HG02943 (cell line): Measurements from ENCODE around the gene GRID1.
A peak's percentile ranks its signal among the peaks of the same experiment; 100 is the strongest.

Experiments
- ATAC-seq: cut with Tn5 transposase; IDR thresholded peaks from one replicate; pipeline ENCODE4 v1.9.1; 2021; ENCODE audit warnings: mild to moderate bottlenecking, low read depth, moderate library complexity; ENCODE audit not compliant: unreplicated experiment

Gene GRID1

DNA sequence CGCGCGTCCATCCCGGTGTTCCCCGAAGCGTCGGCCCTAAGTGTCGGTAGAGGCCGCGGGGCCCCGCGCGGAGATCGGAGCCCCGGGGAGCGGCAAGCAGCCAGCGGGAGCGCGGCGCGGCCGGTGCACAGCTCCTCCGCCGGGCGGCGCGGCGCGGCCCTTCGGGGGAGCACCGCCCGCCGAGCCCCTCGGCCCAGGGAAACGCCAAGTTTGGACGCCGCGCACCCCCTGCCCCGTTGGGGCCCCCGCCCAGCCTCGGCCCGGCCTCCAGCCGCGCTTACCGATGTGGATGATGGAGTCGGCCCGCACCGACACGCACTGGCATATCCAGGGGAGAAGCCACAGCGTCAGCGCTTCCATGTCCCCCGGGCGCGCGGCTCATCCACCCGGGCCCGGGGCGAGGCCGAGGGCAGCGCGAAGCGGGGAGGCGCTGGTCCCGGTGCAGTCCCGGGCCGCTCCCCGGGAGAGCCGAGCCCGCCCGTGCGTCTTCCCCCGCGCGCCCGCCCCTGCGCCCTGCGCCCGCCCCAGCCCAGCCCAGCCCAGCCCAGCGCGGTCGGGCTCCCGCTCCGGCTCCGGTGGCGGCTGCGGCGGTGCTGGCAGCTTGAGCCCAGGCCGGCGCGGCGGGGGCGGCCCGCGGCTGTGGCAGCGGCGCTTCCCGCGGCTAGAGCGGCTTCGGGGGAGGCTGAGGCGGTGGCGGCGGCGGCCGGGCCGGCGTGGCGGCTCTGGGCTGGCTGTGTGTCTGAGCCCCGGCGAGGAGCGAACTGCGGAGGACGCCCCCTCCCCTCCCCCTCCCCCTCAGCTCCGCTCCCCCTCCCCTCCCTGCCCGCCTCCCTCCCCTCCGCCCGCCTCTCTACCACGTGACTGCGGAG lies at the start of gene GRID1:
Gene GRID1, minus strand, starts transcription at position 763 of the 869 bp plus-strand sequence.
- ATAC-seq, result no peak

DNA sequence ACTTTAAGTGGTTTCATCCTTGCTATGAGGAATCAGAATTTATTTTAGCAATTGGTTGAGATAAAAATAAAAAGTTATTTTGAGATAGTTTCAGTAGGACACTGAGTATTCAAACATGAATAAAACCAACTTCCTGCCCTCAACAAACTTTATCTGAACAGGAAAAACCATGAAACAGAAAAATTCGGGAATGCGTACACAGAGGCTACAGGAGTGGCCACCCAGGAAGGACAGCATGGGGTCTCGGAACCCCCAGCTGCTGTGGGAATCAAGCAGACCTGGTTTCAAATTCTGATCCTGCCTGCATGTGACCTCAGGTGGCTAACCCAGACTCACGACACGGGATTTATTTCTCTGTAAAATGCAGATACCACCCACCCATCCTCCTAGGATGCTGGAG lies 49.0 kb upstream of the GRID1 start:
- ATAC-seq, result no peak

DNA sequence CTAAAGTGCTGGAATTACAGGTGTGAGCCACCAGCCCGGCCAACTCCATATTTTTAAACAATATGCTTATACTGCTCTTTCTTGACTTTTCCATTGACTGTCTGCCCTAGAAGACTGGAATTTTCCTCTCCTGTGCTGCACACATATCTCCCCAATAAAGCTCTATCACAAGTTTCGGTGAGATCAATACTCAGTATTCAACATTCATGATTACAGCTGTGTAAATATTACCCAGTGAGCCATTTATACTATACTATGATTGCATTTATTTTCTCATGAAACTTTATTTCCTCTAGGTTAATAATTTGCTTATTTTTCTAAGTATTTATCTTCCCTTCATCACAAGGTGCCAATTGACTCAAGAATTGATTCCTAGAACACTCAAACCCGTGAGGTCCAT lies 48.5 kb upstream of the GRID1 start:
- no peak for ATAC-seq

DNA sequence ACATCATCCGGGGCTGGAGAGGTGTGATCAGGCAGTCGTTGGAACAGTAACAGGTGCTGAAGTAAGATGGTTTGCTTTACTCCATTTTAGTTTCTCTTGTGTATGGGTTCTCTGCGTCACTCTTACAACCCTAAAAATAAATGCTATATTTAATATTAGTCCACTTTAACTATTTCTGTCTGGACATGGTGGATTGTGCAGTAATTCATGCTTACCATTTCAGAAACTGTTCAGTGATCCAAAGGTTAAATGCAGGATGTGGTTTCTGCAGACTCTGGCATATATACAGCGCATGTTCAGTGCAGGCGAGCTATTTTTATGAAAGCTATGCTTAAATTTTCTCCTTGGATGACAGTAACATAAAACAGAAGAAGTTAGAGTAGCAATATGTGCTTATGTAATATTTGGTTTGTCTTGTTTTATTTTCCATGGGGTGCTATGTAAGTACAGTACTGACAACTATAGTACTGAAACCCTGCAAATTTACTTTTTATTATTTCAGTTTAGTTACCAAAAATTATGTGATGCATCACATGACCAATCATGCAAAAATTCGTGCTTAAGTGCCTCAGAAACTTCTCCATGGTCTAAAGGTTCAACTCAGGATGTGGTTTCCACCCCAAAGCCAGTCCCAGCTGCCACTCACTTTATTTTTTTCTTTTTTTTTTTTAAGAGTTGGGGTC lies 46.6 kb upstream of the GRID1 start:
- ATAC-seq, result peak; percentile 64

DNA sequence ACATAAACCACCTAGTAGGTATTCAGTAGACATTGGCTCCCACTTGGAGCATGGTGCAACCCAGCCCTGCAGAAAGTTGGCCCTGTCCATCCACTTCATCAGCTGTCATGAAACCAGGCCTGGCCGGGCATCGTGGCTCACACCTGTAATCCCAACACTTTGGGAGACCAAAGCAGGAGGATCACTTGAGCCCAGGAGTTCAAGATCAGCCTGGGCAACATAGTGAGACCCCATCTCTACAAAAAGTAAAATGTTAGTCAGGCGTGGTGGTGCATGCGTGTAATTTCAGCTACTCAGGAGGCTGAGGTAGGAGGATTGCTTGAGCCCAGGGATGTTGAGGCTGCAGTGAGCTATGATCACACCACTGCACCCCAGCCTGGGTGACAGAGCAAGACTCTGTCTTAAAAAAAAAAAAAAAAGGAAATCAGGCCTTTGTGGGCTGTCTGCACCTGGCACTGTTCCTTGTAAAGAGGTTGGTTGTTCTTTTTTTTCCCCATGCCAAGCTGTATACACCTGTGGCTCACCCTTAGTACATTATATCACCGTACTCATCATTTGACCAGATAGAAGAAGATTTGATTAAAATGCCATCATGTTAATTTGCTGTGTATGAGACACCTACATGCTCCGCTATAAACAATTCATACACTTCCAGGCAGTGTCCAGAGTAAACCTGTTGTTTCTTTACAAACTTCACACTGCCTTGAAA lies 45.4 kb upstream of the GRID1 start:
- ATAC-seq, result no peak

DNA sequence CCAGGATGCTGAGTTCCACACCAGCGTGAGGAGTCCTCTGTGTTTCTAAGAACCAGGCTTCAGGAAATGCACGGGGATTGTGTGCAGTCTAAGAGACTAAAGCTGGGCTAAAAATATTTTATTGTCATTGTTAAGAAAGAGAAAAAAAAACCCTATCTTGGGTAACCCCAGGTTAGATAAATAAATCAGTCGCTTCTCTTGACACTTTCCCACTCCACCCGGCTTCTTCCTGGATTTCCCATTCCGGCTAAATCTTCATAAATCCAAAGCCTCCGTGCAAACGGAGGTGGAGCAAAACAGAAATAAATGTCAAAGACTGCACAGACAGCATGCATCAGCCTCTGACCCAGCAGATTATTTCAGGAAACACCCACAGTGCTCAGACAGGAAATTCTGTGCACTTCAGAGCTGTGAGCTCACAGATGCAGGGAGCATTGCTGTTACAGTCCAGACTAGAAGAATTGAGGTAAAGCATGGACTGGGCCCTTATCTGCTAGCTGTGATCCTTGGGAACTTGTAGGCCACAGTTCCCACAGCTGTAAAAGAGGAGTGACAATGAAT lies 44.8 kb upstream of the GRID1 start:
- no peak for ATAC-seq

DNA sequence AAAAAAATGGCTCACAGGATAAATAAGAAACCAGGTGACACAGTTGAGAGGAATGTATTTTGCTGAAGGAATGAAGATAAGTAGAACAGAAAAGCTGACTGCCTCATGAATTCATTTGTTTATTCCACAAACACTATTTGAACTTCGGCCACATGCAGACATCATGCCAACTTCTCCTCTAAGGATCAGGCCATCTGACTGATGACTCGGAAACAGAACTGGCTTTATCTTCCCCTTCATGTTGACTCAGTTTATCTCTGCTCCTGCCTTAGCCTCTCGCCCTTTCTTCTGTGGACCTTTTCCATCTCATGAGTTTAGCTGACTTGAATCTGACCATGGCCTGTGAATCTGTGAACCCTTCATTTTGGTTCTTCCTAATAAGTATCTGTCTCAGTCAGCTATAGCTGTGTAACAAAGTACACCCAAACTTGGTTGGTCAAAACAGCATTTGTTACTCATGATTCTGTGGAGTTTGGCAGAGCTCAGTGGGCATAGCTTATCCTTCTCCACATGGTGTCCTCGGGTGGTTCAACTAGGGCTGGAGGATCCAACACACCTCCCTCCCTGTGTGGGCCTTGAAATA lies 44.0 kb upstream of the GRID1 start:
- ATAC-seq, result no peak

DNA sequence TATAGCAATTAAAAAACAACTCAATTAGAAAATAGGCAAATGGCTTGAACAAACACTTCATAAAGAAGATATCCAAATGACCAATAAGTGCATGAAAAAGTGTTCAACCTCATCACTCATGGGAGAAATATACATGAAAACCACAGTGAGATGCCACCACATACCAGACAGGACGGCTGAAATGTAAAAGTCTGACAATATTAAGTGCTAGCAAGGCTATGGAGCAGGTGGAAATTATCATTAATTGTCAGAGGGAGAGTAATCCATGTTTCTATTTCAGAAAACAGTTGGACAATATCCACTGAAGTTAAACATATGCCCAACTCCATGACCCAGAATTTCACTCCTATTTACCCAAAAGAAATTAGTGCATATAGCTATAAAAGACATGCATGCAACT lies 42.6 kb upstream of the GRID1 start:
- no peak for ATAC-seq

DNA sequence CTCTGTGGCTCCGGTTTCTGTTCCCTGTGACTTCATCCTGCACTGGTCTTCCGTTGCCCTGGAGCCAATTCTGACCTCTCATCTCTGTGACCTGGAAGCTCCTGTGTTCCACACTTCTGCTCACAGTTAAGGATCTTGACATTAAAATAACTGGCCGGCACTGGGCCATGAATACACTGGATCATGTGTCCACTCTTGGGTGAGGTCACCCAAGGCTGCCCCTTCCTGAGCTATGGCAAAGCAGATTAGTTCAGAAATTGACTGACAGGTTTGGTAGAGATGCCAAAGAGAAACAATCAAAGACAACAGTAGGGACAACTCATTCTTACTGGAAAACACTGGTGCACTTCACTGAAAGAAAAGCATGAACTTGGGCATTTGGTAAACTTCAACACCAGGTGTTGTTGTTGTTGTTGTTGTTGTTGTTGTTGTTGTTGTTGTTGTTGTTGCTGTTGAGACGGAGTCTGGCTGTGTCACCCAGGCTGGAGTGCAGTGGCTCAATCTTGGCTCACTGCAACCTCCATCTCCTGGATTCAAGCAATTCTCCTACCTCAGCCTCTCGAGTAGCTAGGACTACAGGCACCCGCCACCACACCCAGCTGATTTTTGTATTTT lies 36.7 kb upstream of the GRID1 start:
- ATAC-seq, result no peak

DNA sequence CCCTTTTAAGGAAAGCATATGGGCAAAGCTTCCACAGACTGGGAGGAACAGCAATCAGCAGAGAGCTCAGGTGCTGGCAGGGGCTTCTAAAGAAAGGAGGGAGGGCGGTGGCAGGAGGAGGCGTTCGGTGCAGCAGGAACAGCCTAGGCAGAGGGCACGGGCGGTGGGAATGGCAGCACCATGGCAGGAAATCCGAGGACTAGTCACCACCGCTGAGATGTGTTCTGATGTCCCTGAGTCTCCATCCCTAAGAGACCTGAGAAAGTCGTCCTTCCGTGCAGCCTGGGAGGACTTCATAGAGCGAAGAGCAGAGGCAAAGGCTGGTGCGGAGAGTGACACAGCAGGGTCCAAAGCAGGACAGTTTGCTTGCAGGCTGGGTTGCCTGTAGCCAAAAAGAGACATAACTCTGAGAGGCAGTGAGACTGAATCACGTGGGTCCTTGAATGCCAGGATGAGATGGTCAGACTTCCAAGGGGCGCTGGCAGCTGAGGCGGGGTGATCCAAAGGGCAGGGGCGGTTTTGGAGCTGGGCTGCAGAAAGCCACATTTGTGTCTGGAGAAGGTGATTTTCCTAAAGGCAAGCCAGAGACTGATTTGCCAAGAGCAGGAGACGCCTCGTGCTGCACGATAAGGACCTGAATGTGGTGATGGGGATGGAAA lies 35.8 kb upstream of the GRID1 start:
- ATAC-seq, result no peak

DNA sequence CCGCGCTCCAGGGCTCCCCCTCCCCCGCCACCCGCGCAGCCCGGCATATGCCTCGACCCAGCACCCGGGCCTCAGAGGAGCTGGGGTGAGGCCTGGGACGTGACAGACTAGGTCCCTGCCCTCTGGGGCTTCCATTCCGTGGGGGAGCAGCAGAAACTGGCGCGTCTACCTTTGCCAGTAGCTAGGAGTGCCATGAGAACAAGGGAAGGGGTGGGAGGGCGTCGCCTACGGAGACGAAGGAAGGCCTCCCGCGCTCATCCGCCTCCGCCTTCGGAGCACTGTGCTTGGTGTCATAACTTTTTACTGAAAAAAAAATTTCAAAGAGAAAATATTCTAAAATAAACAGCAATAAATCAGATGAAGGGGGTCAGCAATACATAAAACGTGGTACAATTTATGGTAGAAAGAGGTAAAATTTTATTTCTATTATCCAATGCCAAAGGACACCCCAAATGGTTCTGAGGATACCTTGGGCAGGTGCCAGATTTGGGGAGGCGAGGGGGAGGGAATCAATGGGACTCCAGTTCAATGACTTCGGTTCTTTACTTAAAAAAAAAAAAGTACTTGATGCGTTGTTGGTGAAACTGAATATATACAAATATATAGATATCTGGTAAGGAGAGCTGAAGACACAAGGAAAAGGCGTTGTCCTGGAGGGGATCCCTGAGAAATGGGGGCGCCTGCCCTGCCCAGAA lies 35.1 kb upstream of the GRID1 start:
- ATAC-seq, result no peak

DNA sequence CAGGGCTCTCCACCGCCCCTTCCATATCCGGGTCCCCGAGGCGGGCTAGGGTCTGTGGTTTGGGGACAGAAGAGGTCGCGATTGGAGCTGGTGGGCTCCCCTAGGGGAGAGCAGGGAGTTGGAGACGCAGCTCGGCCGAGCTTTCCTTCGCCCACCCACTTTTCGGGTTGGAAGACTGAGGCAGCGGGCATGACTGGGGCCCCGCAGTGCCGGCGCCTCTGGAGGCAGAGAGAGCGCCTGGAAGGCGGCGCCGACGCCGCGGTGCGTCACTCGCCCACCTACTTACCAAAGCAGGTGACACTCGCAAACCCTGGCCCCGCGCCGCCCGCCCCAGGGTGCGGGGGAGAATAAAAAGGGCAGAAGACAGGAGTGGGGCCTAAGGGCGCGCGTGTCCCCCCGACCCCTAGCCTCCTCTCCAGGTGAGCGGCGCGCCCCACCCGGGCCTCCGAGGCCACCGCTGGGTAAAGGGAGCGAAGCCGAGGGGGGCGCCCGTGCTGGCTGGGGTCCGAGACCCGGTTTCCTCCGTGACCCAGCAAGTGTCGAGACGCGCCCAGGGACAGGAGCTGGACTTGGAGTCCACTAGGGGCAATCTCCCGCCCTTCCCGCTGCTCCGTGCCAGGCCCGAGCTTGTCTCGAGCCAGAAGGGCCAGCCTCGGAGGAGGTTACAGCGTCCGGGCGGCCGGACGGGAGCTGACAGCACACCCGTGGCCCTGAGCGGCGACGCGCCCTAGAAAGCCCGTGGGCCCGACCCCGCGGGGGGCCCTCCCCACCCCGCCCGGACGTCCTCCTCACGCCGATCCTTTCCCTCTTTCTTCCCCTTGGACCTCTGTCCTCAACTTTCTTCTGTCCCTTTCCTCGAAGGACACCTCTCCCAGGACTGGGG lies 34.4 kb upstream of the GRID1 start:
- ATAC-seq, result peak; percentile 38

DNA sequence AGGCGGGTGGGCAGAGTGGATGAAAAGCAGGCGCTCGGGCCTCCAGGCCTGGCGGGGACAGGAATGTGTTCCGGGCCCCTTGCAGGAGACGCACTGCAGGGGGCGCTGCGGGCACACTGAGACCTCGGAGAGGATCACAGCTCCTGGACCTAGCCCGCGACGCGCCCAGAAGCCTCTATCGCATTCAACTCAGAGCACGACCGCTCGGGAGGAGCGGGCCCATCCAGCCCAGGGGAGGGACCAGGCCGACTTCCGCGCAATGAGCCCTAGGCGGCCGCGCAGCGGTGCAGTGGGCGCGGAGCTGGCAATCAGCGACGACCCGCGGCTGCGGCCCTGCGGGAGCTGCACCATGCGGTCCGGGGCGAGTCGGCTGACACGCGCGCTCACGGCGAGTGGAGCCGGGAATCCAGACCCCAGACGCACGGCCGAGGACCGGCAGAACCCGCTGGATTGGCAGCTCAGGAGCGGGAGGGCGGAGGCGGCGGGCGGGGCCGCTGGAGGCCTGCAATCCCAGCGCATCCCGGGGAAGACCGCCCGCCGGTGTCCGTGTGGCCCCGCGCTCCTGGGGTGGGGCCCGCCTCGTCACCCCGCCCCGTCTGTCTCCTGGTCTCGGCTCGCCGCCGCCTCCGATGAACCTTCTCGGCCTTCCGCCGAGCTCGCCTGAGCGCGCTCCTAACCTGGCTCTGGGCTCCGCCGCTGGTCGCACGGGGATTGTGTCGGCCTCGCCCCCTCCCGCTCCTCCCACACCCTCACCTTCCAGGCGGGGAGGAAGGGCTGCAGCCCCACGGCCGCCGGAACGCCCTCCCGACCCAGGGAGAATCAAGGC lies 33.5 kb upstream of the GRID1 start:
- ATAC-seq, result peak; percentile 91

DNA sequence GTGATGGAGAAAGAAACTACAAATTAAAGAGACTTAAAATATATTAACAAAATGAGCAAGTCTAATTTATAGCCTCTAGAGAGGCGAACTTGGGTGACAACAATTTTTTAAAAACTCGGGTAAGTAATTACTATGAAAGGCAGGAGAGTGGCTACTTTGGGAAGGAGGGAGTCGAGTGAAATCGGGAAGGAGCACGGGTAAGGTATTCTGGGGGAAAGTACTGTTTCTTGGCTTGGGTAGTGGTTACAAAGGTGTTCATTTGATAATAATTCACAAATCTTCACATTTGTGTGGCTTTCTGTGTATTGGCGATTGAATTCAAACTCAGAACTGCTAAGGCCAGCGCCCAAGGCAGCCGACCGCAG lies 32.9 kb upstream of the GRID1 start:
- ATAC-seq, result no peak

DNA sequence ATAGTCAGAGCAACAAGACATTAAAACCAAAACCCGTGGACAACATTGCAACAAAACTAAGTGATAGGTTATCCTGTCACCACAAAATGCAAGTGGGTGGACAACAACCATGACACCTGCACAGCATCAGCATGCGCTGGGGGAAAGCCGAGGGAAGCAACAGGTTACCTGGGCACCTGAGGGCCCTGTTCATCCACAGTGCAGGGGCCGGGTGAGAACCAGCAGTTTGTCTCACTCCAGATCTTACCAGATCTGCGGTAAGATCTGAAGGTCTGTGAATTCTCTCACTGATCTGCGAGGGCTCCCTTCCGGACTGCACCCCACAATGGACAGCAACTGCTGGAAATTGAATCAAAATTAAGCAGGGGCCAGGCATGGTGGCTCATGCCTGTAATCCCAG lies 30.5 kb upstream of the GRID1 start:
- no peak for ATAC-seq

DNA sequence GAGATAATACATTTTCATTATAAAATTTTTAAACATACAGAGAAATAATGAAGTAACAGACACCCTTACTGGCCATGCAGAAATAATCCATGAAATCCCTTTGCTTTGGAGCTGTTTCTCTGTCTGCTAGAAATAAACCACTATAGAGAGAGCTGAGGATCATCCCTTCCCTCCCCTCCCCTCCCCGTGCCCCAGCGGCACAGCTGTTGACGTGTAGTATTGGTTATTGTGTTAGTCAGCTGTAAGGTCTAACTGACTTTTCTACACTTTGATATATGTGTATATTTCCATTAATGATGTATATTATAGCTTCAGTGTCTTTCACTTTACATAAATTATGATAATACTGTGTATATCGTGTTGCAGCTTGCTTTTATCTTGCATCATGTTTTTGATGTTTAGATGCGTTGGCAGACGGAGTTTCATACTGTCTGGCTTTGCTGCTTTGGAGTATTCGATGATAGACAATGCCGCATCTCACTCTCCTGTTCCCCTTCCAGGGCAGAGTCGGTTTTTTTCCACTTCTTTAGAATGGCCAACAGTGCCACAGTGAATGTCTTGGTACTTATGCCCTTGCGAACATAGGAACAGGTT lies 27.4 kb upstream of the GRID1 start:
- ATAC-seq, result no peak

DNA sequence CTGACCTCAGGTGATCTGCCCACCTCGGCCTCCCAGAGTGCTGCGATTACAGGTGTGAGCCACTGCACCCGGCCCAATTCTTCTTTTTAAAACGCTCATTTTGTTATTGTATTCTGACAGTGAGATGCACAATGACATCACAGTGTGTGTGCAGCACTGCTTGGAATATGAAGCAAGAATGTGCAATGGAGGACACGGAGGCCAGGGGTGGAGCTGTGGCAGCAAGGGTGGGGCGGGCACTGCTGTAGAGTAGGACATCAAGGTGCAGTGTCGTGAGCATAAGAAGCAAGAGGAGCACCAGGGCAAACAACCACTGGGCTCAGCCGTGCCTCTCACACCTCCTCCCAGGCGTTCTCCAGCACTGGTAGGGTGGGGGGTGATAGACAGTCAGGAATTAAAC lies 26.8 kb upstream of the GRID1 start:
- ATAC-seq, result no peak
